OCI-LY7 (cell line): ENCODE results near the gene FGD3.

Experiments
- EZH2phosphoT487 ChIP-seq: fragments of 200-600 bp; sonication (generic); IDR thresholded peaks from 2 replicates; pipeline ENCODE4 v1.6.1; 2018; ENCODE audit warnings: low read depth, borderline replicate concordance, mild to moderate bottlenecking, mixed run types, antibody characterized with exemption, low read length, moderate library complexity, mixed read lengths
- TF ChIP-seq, protein P1 (sequence below): fragments of 200-600 bp; sonication (generic); conservative IDR thresholded peaks from 2 replicates; pipeline ENCODE4 v1.5.1; 2014; ENCODE audit warnings: mild to moderate bottlenecking, antibody characterized with exemption, low read length, moderate library complexity, mixed read lengths

DNA sequence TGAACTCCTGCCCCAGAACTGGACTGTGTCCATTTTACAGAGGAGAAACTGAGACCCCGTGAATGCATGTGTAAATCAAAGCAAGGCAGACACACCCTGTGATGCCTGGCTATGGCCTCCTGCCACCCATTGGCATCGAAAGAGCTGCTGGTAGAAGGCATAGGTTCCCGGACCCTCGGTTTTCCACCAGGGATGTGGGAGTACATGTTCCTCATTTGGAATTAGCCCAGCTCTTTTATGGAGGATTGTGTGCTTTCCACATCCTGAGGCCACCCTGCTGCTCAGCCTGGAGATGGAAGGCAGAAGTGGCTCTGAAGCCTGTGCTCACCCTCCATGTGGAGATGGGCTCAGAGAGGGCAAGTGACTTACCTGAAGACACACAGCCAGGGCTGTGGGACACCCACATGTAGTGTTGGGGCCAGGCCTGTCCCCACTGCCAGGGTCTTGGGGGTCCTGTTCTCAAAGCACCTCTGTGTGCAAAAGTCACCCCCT is 114.0 kb downstream of the FGD3 start:
- TF ChIP-seq, protein P1, sequence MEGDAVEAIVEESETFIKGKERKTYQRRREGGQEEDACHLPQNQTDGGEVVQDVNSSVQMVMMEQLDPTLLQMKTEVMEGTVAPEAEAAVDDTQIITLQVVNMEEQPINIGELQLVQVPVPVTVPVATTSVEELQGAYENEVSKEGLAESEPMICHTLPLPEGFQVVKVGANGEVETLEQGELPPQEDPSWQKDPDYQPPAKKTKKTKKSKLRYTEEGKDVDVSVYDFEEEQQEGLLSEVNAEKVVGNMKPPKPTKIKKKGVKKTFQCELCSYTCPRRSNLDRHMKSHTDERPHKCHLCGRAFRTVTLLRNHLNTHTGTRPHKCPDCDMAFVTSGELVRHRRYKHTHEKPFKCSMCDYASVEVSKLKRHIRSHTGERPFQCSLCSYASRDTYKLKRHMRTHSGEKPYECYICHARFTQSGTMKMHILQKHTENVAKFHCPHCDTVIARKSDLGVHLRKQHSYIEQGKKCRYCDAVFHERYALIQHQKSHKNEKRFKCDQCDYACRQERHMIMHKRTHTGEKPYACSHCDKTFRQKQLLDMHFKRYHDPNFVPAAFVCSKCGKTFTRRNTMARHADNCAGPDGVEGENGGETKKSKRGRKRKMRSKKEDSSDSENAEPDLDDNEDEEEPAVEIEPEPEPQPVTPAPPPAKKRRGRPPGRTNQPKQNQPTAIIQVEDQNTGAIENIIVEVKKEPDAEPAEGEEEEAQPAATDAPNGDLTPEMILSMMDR, result no peak
- TF ChIP-seq EZH2phosphoT487, result no peak
